ENCODE results near the gene SERPINB1. TPM values are rescaled to one million over a fixed set of nuclear protein-coding genes. Genes with fewer than 3 reads are reported as not detected.

The SERPINB1 gene
- total RNA-seq, 1 donor from 2014 or later = 67.0 TPM

DNA sequence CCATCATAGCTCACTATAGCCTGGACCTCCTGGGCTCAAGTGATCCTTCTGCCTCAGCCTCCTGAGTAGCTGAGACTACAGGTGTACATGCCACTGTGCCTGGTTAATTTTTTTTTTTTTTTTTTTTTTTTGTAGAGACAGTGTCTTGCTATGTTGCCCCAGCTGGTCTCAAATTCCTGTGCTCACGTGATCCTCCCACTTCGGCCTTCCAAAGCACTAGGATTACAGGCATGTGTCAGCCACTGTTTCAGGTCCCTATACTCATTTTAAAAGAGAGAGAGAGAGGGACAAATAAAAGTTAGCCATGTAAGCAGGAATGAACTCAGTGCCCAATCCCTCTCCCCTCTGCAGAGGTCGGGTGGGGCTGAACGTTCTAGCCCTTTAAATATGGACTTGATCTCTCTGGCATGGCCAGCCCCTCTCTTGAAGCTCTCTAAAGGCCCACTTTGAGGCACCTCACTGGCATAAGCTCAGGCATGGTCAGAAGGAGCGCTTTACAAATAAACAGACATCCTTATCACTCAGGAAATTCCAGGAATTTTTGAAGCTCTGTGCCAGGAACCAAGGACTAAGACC is 9.0 kb upstream of the SERPINB1 start:
- intact Hi-C loops (cut with micrococcal nuclease) = no loop called here

DNA sequence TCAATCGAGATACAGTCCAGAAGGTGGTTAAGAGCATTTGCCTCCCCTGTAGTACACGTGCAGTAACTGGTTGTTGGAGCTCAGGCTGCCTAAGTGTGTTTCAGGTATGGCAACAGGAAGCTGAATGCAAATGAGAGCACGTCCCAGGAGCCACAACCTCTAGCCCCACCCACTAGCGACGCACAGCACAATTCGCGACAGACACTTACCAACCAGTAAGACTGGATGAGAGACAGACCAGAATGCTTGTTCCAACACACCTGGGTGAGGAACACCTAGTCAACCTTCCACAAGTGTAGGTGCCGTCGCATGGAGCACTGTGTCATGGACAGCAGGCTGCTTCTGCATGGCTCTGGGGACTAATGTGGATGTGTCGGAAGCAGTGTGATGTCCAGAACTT is 7.2 kb upstream of the SERPINB1 start:
- intact Hi-C loops (cut with micrococcal nuclease) = loop anchor here (1.0 kb wide), 1 partner anchor 9 kb away; no protein-coding TSS in a partner anchor

GRCh38 chr6:2845880-2846208 is 4.2 kb upstream of the SERPINB1 start:
- intact Hi-C loops (cut with micrococcal nuclease) = loop anchor here (1.0 to 2.0 kb wide), 6 partner anchors 8 to 143 kb away; partner anchors contain the start of gene SERPINB9

- intact Hi-C loops (cut with micrococcal nuclease) = loop anchor here (5.0 kb wide), 2 partner anchors 208 to 223 kb away; partner anchors contain the start of gene RIPK1
These were observed 2.3 kb upstream of the SERPINB1 start for GRCh38 chr6:2844008-2844407.

GRCh38 chr6:2843138-2843740 is 1.6 kb upstream of the SERPINB1 start:
- intact Hi-C loops (cut with micrococcal nuclease) = loop anchor here (5.0 kb wide), 2 partner anchors 209 to 224 kb away; partner anchors contain the start of gene RIPK1

DNA sequence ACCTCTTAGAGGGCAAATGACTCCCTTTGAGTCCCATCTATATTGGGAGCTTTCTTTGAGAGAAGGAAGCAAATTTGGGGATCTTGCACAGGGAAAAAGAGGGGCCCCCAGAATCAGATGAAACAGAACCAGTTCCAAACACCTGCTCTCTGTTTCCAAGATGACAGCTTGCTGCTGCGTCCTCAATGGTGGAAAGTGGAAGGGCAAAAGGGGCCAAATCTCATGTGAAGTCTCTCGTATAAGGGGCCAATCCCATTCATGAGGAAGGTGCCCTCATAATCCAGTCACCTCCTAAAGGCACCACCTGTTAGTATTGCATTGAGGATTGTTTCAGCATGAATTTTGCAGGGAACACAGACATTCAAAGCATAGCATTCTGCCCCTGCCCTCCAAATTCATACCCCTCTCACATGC is 483 bp upstream of the SERPINB1 start:
- intact Hi-C loops (cut with micrococcal nuclease) = loop anchor here (5.0 kb wide), 2 partner anchors 210 to 225 kb away; partner anchors contain the start of gene RIPK1

- intact Hi-C loops (cut with micrococcal nuclease) = loop anchor here (1.0 to 5.0 kb wide), 4 partner anchors 47 to 227 kb away; partner anchors contain the start of genes RIPK1 and WRNIP1
These were observed 958 bp downstream of the SERPINB1 start for GRCh38 chr6:2840749-2841061.

GRCh38 chr6:2839982-2840748 is 1.5 kb downstream of the SERPINB1 start:
- intact Hi-C loops (cut with micrococcal nuclease) = loop anchor here (5.0 kb wide), 2 partner anchors 212 to 227 kb away; partner anchors contain the start of gene RIPK1

DNA sequence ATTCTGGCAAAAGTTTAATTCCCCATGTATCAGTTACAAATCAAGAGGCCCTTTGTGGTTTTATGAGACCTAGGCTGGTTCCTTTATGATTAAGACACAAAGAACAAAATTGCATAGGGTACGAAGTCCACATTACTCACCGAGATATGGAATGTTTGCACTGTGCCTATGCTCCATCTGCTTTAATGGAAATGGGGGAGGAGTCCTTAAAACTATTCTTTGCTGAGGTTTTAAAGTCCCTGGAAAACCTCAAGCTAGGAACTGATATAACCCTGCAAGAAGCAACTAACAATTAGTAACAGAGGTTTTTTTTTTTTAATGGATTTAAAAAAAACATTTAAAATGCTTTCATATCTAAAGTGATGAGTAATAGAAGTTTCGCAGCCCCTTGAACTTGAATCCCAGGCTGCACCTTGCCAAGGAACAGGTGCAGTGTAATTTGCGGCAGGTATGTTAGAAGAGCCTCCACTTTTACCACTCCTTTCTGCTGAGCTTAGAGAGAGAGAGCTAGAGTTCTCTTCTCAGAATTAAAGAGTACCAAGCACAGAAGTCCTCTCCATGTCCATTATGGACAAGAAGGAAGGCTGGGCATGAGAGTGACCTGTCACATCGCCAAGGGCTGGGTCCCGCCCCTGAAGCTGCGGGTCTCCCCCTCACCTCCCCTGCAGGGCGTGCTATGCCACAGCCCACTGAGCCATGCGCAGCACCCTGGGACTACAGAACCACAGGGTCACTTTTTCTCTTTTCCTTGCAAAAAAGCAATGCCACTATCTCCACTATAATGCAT is 2.3 kb downstream of the SERPINB1 start:
- intact Hi-C loops (cut with micrococcal nuclease) = no loop called here

- intact Hi-C loops (cut with micrococcal nuclease) = no loop called here
These were observed 3.4 kb downstream of the SERPINB1 start for GRCh38 chr6:2838251-2838650.

DNA sequence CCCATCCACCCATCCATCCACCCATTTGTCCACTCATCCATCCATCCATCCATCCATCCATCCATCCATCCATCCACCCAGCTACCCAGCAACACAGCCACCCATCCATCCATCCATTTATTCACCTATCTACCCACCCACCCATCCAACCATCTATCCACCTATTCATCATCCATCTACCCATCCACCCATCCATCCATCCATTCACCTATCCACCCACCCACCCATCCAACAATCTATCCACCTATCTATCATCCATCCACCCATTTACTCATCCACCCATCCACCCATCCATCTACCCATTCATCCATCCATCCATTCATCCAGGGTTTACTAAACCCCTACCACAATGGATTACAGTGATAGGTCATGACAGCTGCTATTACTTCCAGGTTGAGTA is 7.4 kb downstream of the SERPINB1 start:
- intact Hi-C loops (cut with micrococcal nuclease) = no loop called here

DNA sequence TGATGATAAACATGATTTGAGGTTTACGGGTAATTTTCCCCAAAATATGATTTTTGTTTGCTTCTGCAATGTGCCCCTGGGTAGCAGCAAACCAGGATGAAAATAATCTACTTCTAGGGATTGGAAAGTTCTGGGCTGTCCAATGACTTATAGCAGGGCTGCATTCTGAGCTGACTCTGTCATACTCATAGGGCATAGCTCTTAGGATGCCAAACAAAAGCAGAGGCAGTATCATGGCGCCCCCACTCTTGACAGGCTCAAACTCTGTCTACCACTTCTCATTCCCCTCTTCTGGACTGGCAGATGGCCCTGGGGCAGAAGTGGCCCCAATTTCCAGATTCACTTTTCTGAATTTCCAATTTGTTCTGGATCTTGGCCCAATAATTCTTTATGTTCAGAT is 10.3 kb downstream of the SERPINB1 start:
- intact Hi-C loops (cut with micrococcal nuclease) = no loop called here

GRCh38 chr6:2830183-2830582 is 11.5 kb downstream of the SERPINB1 start:
- intact Hi-C loops (cut with micrococcal nuclease) = no loop called here

DNA sequence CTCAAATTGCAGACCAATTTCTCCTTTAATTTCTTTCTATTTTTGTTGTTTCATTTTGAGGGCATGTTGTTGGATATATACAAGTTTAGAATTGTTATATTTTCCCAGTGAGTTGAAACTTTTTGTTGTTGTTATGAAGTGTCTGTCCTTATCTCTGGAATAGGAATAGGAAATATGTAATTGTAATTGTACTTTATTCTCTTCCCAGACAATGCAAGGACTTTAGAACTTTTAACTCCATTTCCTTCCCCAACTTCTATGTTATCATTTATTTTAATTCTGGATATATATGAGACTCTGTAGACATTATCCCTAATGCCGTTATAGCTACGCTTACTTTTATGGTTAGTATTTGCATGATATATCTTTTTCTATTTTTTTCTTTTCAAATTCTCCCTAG is 12.4 kb downstream of the SERPINB1 start:
- intact Hi-C loops (cut with micrococcal nuclease) = no loop called here

DNA sequence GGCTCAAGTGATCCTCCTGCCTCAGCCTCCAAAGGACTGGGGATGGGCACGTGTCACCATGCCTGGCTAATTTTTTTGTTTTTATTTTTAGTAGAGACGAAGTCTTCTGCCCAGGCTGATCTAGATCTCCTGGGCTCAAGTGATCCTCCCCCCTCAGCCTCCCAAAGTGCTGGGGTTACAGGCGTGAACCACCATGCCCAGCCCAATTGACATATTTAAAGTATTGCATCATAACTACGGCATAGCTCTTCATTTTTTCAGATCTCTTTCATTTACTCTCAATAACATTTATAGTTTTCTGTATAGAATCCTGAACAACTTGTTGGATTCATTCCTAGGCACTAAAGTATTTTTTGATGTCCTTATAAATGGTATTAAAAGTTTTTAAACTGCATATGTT is 13.0 kb downstream of the SERPINB1 start:
- intact Hi-C loops (cut with micrococcal nuclease) = no loop called here

DNA sequence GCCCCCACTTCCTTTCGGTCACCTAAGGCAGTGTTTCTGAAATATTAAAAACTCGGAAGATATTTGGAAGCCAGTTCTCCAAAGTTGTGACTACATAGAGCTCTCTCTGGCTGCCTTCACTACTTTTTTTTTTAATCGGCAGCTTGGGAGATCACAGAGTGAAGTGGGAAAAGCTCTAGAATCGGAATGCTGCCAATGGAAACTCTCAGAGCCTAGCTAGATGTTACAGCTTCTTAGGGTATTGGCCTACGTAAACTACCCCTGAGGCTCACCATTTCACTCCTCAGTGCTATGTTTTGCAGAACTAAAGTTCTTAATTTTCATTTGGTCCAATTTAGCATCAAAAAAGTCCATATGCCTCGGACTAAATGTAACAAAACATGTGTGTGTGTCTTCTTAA is 14.5 kb downstream of the SERPINB1 start:
- intact Hi-C loops (cut with micrococcal nuclease) = no loop called here

- intact Hi-C loops (cut with micrococcal nuclease) = no loop called here
These were observed 15.5 kb downstream of the SERPINB1 start for GRCh38 chr6:2826131-2826530.

GRCh38 chr6:2823104-2823850 is 18.4 kb downstream of the SERPINB1 start:
- intact Hi-C loops (cut with micrococcal nuclease) = no loop called here

GRCh38 chr6:2821554-2821953 is 20.1 kb downstream of the SERPINB1 start:
- intact Hi-C loops (cut with micrococcal nuclease) = no loop called here

- intact Hi-C loops (cut with micrococcal nuclease) = no loop called here
These were observed 21.2 kb downstream of the SERPINB1 start for GRCh38 chr6:2820415-2820814.

DNA sequence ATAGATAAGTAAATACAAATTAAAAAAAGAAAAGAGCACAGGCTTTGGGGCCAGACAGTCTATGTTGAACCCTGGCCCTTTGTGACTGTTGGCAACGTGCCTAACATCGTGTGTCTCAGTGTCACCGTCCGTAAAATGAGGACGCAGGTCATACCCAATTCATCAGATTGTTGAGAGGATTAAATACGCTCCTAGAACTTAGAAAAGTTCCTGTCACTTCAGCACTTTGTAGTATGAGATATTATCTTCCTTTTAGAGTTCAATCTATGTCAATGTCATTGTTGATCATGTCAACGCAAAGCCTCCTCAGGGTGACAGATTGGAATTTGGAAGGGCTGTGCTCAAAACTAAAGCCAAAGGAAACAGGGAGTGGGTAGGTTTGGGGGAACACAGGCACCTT is 21.7 kb downstream of the SERPINB1 start:
- intact Hi-C loops (cut with micrococcal nuclease) = no loop called here
